HS-27A (cell line): ENCODE measurements around the gene LGALS3BP.
A peak's percentile ranks its signal among the peaks of the same experiment; 100 is the strongest.
"Not testable (repeated sequence)": the region's sequence is repeated elsewhere in the genome, so short reads cannot be mapped to it uniquely, and the experiment has no call there.

Experiments
- DNase-seq: peaks from one replicate; pipeline ENCODE4 v3.0.0-alpha.2; 2012; ENCODE audit warnings: low read depth, missing footprints

Gene LGALS3BP

GRCh38 chr17:78980624-78980972, 875 bp upstream of the LGALS3BP start:
- DNase-seq = no peak

- no peak for DNase-seq
These were observed 1.4 kb downstream of the LGALS3BP start for GRCh38 chr17:78977997-78978973.

- no peak for DNase-seq
These were observed 2.1 kb downstream of the LGALS3BP start for GRCh38 chr17:78977681-78977943.

- no peak for DNase-seq
These were observed 2.6 kb downstream of the LGALS3BP start for GRCh38 chr17:78976907-78977680.

GRCh38 chr17:78974635-78975591, 4.8 kb downstream of the LGALS3BP start:
- DNase-seq = no peak

- DNase-seq = no peak
These were observed 5.8 kb downstream of the LGALS3BP start for GRCh38 chr17:78973792-78974520.

- DNase-seq = no peak
These were observed 6.5 kb downstream of the LGALS3BP start for GRCh38 chr17:78973196-78973595.

- DNase-seq = no peak
These were observed 7.1 kb downstream of the LGALS3BP start for GRCh38 chr17:78972507-78973105.

GRCh38 chr17:78971756-78972506, 7.8 kb downstream of the LGALS3BP start:
- DNase-seq = no peak

GRCh38 chr17:78970834-78971755, 8.6 kb downstream of the LGALS3BP start:
- peak; percentile 27 for DNase-seq

- no peak for DNase-seq
These were observed 9.9 kb downstream of the LGALS3BP start for GRCh38 chr17:78969865-78970264.

GRCh38 chr17:78967782-78968362, 11.9 kb downstream of the LGALS3BP start:
- DNase-seq = no peak

- DNase-seq = no peak
These were observed 12.7 kb downstream of the LGALS3BP start for GRCh38 chr17:78966910-78967600.

- DNase-seq = no peak
These were observed 13.5 kb downstream of the LGALS3BP start for GRCh38 chr17:78966123-78966813.

- no peak for DNase-seq
These were observed 14.2 kb downstream of the LGALS3BP start for GRCh38 chr17:78965491-78965924.

- DNase-seq = no peak
These were observed 16.3 kb downstream of the LGALS3BP start for GRCh38 chr17:78963378-78963777.

- DNase-seq = not testable (repeated sequence)
These were observed 16.8 kb downstream of the LGALS3BP start for GRCh38 chr17:78962984-78963348.
